Stromal cell of bone marrow (primary cell): ENCODE results near the gene GSKIP.

ENCODE experiments used
- DNase-seq: peaks from one replicate; pipeline ENCODE4 v3.0.0-alpha.2; 2012; ENCODE audit warnings: low read depth

GSKIP gene

GRCh38 chr14:96380735-96381134, 17.4 kb downstream of the GSKIP start:
- DNase-seq, result no peak

- no peak for DNase-seq
These were observed 20.1 kb downstream of the GSKIP start for GRCh38 chr14:96383445-96383844.

GRCh38 chr14:96384053-96384452, 20.7 kb downstream of the GSKIP start:
- DNase-seq, result no peak

- DNase-seq, result no peak
These were observed 21.4 kb downstream of the GSKIP start for GRCh38 chr14:96384740-96385139.

GRCh38 chr14:96385385-96385784, 22.1 kb downstream of the GSKIP start:
- no peak for DNase-seq

GRCh38 chr14:96390965-96391292, 27.6 kb downstream of the GSKIP start:
- DNase-seq, result no peak

- DNase-seq, result peak; percentile 83
These were observed 28.2 kb downstream of the GSKIP start for GRCh38 chr14:96391293-96392118.

- no peak for DNase-seq
These were observed 29.9 kb downstream of the GSKIP start for GRCh38 chr14:96393071-96393691.

- DNase-seq, result no peak
These were observed 30.9 kb downstream of the GSKIP start for GRCh38 chr14:96394047-96394815.

- DNase-seq, result no peak
These were observed 35.1 kb downstream of the GSKIP start for GRCh38 chr14:96398432-96398831.

- no peak for DNase-seq
These were observed 35.6 kb downstream of the GSKIP start for GRCh38 chr14:96398921-96399320.

- no peak for DNase-seq
These were observed 36.1 kb downstream of the GSKIP start for GRCh38 chr14:96399405-96399804.

- no peak for DNase-seq
These were observed 37.2 kb downstream of the GSKIP start for GRCh38 chr14:96400495-96400894.

- no peak for DNase-seq
These were observed 40.1 kb downstream of the GSKIP start for GRCh38 chr14:96403409-96403808.

- DNase-seq, result no peak
These were observed 42.4 kb downstream of the GSKIP start for GRCh38 chr14:96405677-96406076.

- no peak for DNase-seq
These were observed 44.7 kb downstream of the GSKIP start for GRCh38 chr14:96407935-96408570.

- no peak for DNase-seq
These were observed 45.3 kb downstream of the GSKIP start for GRCh38 chr14:96408608-96409007.

- DNase-seq, result no peak
These were observed 46.4 kb downstream of the GSKIP start for GRCh38 chr14:96409701-96410100.

GRCh38 chr14:96410119-96410518, 46.8 kb downstream of the GSKIP start:
- DNase-seq, result no peak

- no peak for DNase-seq
These were observed 50.2 kb downstream of the GSKIP start for GRCh38 chr14:96413526-96413925.

GRCh38 chr14:96415559-96415958, 52.2 kb downstream of the GSKIP start:
- DNase-seq, result no peak

GRCh38 chr14:96416292-96416691, 53.0 kb downstream of the GSKIP start:
- no peak for DNase-seq

GRCh38 chr14:96417254-96417653, 53.9 kb downstream of the GSKIP start:
- no peak for DNase-seq
